IPS DF 6.9 (cell line): ENCODE data around the gene CRAMP1.

Experiments
- DNase-seq: peaks from one replicate; pipeline ENCODE4 v3.0.0-alpha.2; 2013; ENCODE audit warnings: low read depth, low spot score
- H3K27ac ChIP-seq: one replicate; pipeline ENCODE4 v1.5.1; 2013; ENCODE audit warnings: low read length, control low read depth
- H3K27me3 ChIP-seq: 2 replicates; pipeline ENCODE4 v1.6.1; 2013; ENCODE audit warnings: mild to moderate bottlenecking, low read length; ENCODE audit not compliant: control insufficient read depth, insufficient read depth
- H3K36me3 ChIP-seq: 2 replicates; pipeline ENCODE4 v1.6.1; 2013; ENCODE audit warnings: low read length; ENCODE audit not compliant: control insufficient read depth, insufficient read depth
- H3K4me1 ChIP-seq: 2 replicates; pipeline ENCODE4 v1.6.1; 2013; ENCODE audit warnings: low read length; ENCODE audit not compliant: control insufficient read depth, insufficient read depth
- H3K4me3 ChIP-seq: 2 replicates; pipeline ENCODE4 v1.5.1; 2013; ENCODE audit warnings: mild to moderate bottlenecking, low read length
- H3K9me3 ChIP-seq: 2 replicates; pipeline ENCODE4 v1.6.1; 2013; ENCODE audit warnings: low read length, inconsistent platforms; ENCODE audit not compliant: control insufficient read depth, insufficient read depth
- WGBS: extraction: QIAGEN DNeasy Blood & Tissue Kit; methylation state at CpG from one replicate; pipeline ENCODE4 v1.1.7; 2013; ENCODE audit warnings: mixed read lengths, missing lambda C conversion rate; ENCODE audit not compliant: insufficient read length, insufficient coverage; 5-methylcytosine and 5-hydroxymethylcytosine counted together

The CRAMP1 gene

GRCh38 chr16:1601031-1601430 lies 11.1 kb upstream of the CRAMP1 start:
- Histone ChIP-seq H3K27me3 (no peaks in the 10 kb centered on the region), H3K27ac (no peak overlapping the region), H3K4me3 (no peak overlapping the region), H3K9me3 (no peaks in the 10 kb centered on the region), H3K4me1 (no peaks in the 10 kb centered on the region), H3K36me3 (peaks cover 2% of the 10 kb centered on the region; the same call in 1 of the 2 replicates)
- no CpG with 5 or more reads among the region's 7 CpGs for WGBS
- DNase-seq = no peak

GRCh38 chr16:1601489-1601888 lies 10.7 kb upstream of the CRAMP1 start:
- Histone ChIP-seq H3K27ac (no peak overlapping the region), H3K4me3 (no peak overlapping the region), H3K36me3 (peaks cover 3% of the 10 kb centered on the region), H3K9me3 (no peaks in the 10 kb centered on the region), H3K27me3 (no peaks in the 10 kb centered on the region), H3K4me1 (no peaks in the 10 kb centered on the region)
- DNase-seq = no peak
- no CpG with 5 or more reads among the region's 6 CpGs for WGBS

GRCh38 chr16:1602285-1602684 lies 9.9 kb upstream of the CRAMP1 start:
- no peak overlapping the region for H3K4me3 ChIP-seq
- H3K36me3 ChIP-seq = peaks cover 9% of the 10 kb centered on the region
- WGBS = no CpG with 5 or more reads among the region's 20 CpGs
- no peak overlapping the region for H3K27ac ChIP-seq
- H3K9me3 ChIP-seq = no peaks in the 10 kb centered on the region
- H3K4me1 ChIP-seq = no peaks in the 10 kb centered on the region
- no peak for DNase-seq
- no peaks in the 10 kb centered on the region for H3K27me3 ChIP-seq

- WGBS = no CpG with 5 or more reads among the region's 10 CpGs
- no peak overlapping the region for H3K4me3 ChIP-seq
- H3K27ac ChIP-seq = no peak overlapping the region
- no peaks in the 10 kb centered on the region; the same call in 1 of the 2 replicates for H3K4me1 ChIP-seq
- DNase-seq = no peak
- peaks cover 9% of the 10 kb centered on the region for H3K36me3 ChIP-seq
- no peaks in the 10 kb centered on the region for H3K9me3 ChIP-seq
- no peaks in the 10 kb centered on the region for H3K27me3 ChIP-seq
Measured at GRCh38 chr16:1606774-1607173, 5.4 kb upstream of the CRAMP1 start.

GRCh38 chr16:1607971-1608370 lies 4.2 kb upstream of the CRAMP1 start:
- WGBS = no CpG with 5 or more reads among the region's 6 CpGs
- no peaks in the 10 kb centered on the region for H3K9me3 ChIP-seq
- no peak overlapping the region for H3K4me3 ChIP-seq
- H3K4me1 ChIP-seq = no peaks in the 10 kb centered on the region; the same call in 1 of the 2 replicates
- H3K27ac ChIP-seq = no peak overlapping the region
- no peak for DNase-seq
- peaks cover under 1% of the 10 kb centered on the region; the same call in 1 of the 2 replicates for H3K27me3 ChIP-seq
- peaks cover 9% of the 10 kb centered on the region for H3K36me3 ChIP-seq

- Histone ChIP-seq H3K36me3 (peaks cover 9% of the 10 kb centered on the region), H3K4me3 (peak overlapping the region; percentile 89), H3K27me3 (peaks cover 7% of the 10 kb centered on the region; the same call in 1 of the 2 replicates), H3K27ac (no peak overlapping the region), H3K4me1 (peaks cover 2% of the 10 kb centered on the region), H3K9me3 (no peaks in the 10 kb centered on the region)
- peak; percentile 61 for DNase-seq
- WGBS = no CpG with 5 or more reads among the region's 90 CpGs
Measured at GRCh38 chr16:1610071-1610898, 1.9 kb upstream of the CRAMP1 start.

GRCh38 chr16:1610899-1611632 lies 1.1 kb upstream of the CRAMP1 start:
- H3K4me1 ChIP-seq = peaks cover 2% of the 10 kb centered on the region
- H3K9me3 ChIP-seq = no peaks in the 10 kb centered on the region
- peak overlapping the region; percentile 22; the same call in 1 of the 2 replicates for H3K4me3 ChIP-seq
- peaks cover 7% of the 10 kb centered on the region; the same call in 1 of the 2 replicates for H3K27me3 ChIP-seq
- no peak for DNase-seq
- no CpG with 5 or more reads among the region's 60 CpGs for WGBS
- H3K36me3 ChIP-seq = peaks cover 7% of the 10 kb centered on the region
- H3K27ac ChIP-seq = no peak overlapping the region

- Histone ChIP-seq H3K36me3 (peaks cover 3% of the 10 kb centered on the region), H3K9me3 (no peaks in the 10 kb centered on the region), H3K4me1 (peaks cover 2% of the 10 kb centered on the region), H3K27me3 (peaks cover 7% of the 10 kb centered on the region; the same call in 1 of the 2 replicates), H3K27ac (no peak overlapping the region), H3K4me3 (peak overlapping the region; percentile 96; the same call in 1 of the 2 replicates)
- WGBS = no CpG with 5 or more reads among the region's 20 CpGs
- DNase-seq = no peak
Measured at GRCh38 chr16:1613211-1613622, 1.1 kb downstream of the CRAMP1 start.

- no peak for DNase-seq
- Histone ChIP-seq H3K27me3 (peaks cover 7% of the 10 kb centered on the region; the same call in 1 of the 2 replicates), H3K27ac (no peak overlapping the region), H3K9me3 (no peaks in the 10 kb centered on the region), H3K4me1 (peaks cover 2% of the 10 kb centered on the region), H3K4me3 (peak overlapping the region; percentile 96; the same call in 1 of the 2 replicates), H3K36me3 (peaks cover 3% of the 10 kb centered on the region)
- WGBS = no CpG with 5 or more reads among the region's 72 CpGs
Measured at GRCh38 chr16:1613728-1614455, 1.7 kb downstream of the CRAMP1 start.
